ENCODE results near the gene DHCR7. TPM values are rescaled to one million over a fixed set of nuclear protein-coding genes. Genes with fewer than 3 reads are reported as not detected.

Gene DHCR7
- total RNA-seq, 1 donor from 2014 or later: 46.3 TPM

GRCh38 chr11:71446150-71446549 is 2.0 kb downstream of the DHCR7 start:
- ATAC-seq (no peak), DNase-seq (ENCODE audit: missing footprints) (no peak)
- intact Hi-C loops (cut with DNase I): no loop called here

GRCh38 chr11:71444811-71445210 is 3.4 kb downstream of the DHCR7 start:
- no peak for ATAC-seq
- intact Hi-C loops (cut with DNase I): no loop called here

GRCh38 chr11:71443736-71444445 is 4.3 kb downstream of the DHCR7 start:
- DNase-seq (ENCODE audit: missing footprints) (no peak), ATAC-seq (no peak)
- intact Hi-C loops (cut with DNase I): no loop called here

More at GRCh38 chr11:71444811-71445210, 3.4 kb downstream of the DHCR7 start:
- no peak for DNase-seq (ENCODE audit: missing footprints)

GRCh38 chr11:71442880-71443279 is 5.3 kb downstream of the DHCR7 start:
- ATAC-seq (no peak), DNase-seq (ENCODE audit: missing footprints) (no peak)
- intact Hi-C loops (cut with DNase I): no loop called here

GRCh38 chr11:71442123-71442522 is 6.1 kb downstream of the DHCR7 start:
- ATAC-seq (no peak), DNase-seq (ENCODE audit: missing footprints) (no peak)
- intact Hi-C loops (cut with DNase I): no loop called here

GRCh38 chr11:71441251-71441650 is 6.9 kb downstream of the DHCR7 start:
- no peak for DNase-seq (ENCODE audit: missing footprints)
- ATAC-seq: no peak
- intact Hi-C loops (cut with DNase I): no loop called here

GRCh38 chr11:71440021-71440755 is 8.0 kb downstream of the DHCR7 start:
- ATAC-seq (no peak), DNase-seq (ENCODE audit: missing footprints) (no peak)
- intact Hi-C loops (cut with DNase I): no loop called here

GRCh38 chr11:71438650-71439049 is 9.5 kb downstream of the DHCR7 start:
- ATAC-seq (no peak), DNase-seq (ENCODE audit: missing footprints) (no peak)
- intact Hi-C loops (cut with DNase I): loop anchor here (10.0 kb wide), 1 partner anchor 486 kb away; the partner anchor contains the start of genes RNF121 and XNDC1N

- ATAC-seq: no peak
- intact Hi-C loops (cut with DNase I): loop anchor here (10.0 kb wide), 1 partner anchor 487 kb away; the partner anchor contains the start of genes RNF121 and XNDC1N
- no peak for DNase-seq (ENCODE audit: missing footprints)
These were observed 10.3 kb downstream of the DHCR7 start for GRCh38 chr11:71437879-71438278.

GRCh38 chr11:71437399-71437798 is 10.8 kb downstream of the DHCR7 start:
- intact Hi-C loops (cut with DNase I): loop anchor here (10.0 kb wide), 1 partner anchor 487 kb away; the partner anchor contains the start of genes RNF121 and XNDC1N
- ATAC-seq (no peak), DNase-seq (ENCODE audit: missing footprints) (peak; percentile 71)

GRCh38 chr11:71436861-71437260 is 11.3 kb downstream of the DHCR7 start:
- DNase-seq (ENCODE audit: missing footprints) (no peak), ATAC-seq (no peak)
- intact Hi-C loops (cut with DNase I): loop anchor here (10.0 kb wide), 1 partner anchor 488 kb away; the partner anchor contains the start of genes RNF121 and XNDC1N

GRCh38 chr11:71435278-71435951 is 12.8 kb downstream of the DHCR7 start:
- intact Hi-C loops (cut with DNase I): loop anchor here (10.0 kb wide), 1 partner anchor 489 kb away; the partner anchor contains the start of genes RNF121 and XNDC1N
- DNase-seq (ENCODE audit: missing footprints) (no peak), ATAC-seq (no peak)

GRCh38 chr11:71434576-71435130 is 13.5 kb downstream of the DHCR7 start:
- DNase-seq (ENCODE audit: missing footprints): no peak
- intact Hi-C loops (cut with DNase I): loop anchor here (10.0 kb wide), 1 partner anchor 490 kb away; the partner anchor contains the start of genes RNF121 and XNDC1N
- ATAC-seq: no peak

GRCh38 chr11:71433648-71434450 is 14.3 kb downstream of the DHCR7 start:
- intact Hi-C loops (cut with DNase I): loop anchor here (10.0 kb wide), 1 partner anchor 491 kb away; the partner anchor contains the start of genes RNF121 and XNDC1N
- peak; percentile 65 for ATAC-seq
- DNase-seq (ENCODE audit: missing footprints): peak; percentile 84

- DNase-seq (ENCODE audit: missing footprints) (no peak), ATAC-seq (peak; percentile 73)
- intact Hi-C loops (cut with DNase I): loop anchor here (10.0 kb wide), 1 partner anchor 492 kb away; the partner anchor contains the start of genes RNF121 and XNDC1N
These were observed 15.2 kb downstream of the DHCR7 start for GRCh38 chr11:71432761-71433647.

GRCh38 chr11:71431271-71431670 is 16.9 kb downstream of the DHCR7 start:
- ATAC-seq (no peak), DNase-seq (ENCODE audit: missing footprints) (no peak)
- intact Hi-C loops (cut with DNase I): loop anchor here (10.0 kb wide), 1 partner anchor 494 kb away; the partner anchor contains the start of genes RNF121 and XNDC1N

- intact Hi-C loops (cut with DNase I): loop anchor here (10.0 kb wide), 1 partner anchor 495 kb away; the partner anchor contains the start of genes RNF121 and XNDC1N
- DNase-seq (ENCODE audit: missing footprints): no peak
- no peak for ATAC-seq
These were observed 18.0 kb downstream of the DHCR7 start for GRCh38 chr11:71430166-71430565.
